Neural progenitor cell (in vitro differentiated cells): ENCODE results near the gene PSMC3IP.

Experiments used
- CTCF ChIP-seq: fragments of 200-600 bp; sonication (generic); IDR thresholded peaks from 2 replicates; pipeline ENCODE4 v1.5.1; 2017; ENCODE audit warnings: antibody characterized with exemption, mild to moderate bottlenecking
- EZH2 ChIP-seq: fragments of 200-600 bp; sonication (generic); IDR thresholded peaks from 2 replicates; pipeline ENCODE4 v1.6.1; 2017; ENCODE audit warnings: antibody characterized with exemption, mild to moderate bottlenecking, moderate library complexity
- EZH2phosphoT487 ChIP-seq: fragments of 200-600 bp; sonication (generic); IDR thresholded peaks from 2 replicates; pipeline ENCODE4 v1.6.1; 2017; ENCODE audit warnings: antibody characterized with exemption

- TF ChIP-seq CTCF (no peak), EZH2 (no peak), EZH2phosphoT487 (no peak)
Observed at GRCh38 chr17:42529061-42529460, 48.5 kb downstream of the PSMC3IP start.
